ENCODE measurements around the gene CACFD1. TPM values are rescaled to one million over a fixed set of nuclear protein-coding genes. Genes with fewer than 3 reads are reported as not detected.

Gene CACFD1
- total RNA-seq, 4 donors from 2014 or later: 13.2 to 68.5 (median 54.4) TPM

GRCh38 chr9:133505901-133506652 is 46.3 kb downstream of the CACFD1 start:
- H3K36me3 ChIP-seq: no peaks in the 10 kb centered on the region
- H3K4me1 ChIP-seq: peaks cover 0 to 13% (median 5%) of the 10 kb centered on the region in 4 donors
- peak overlapping the region in 3 of 4 donors; percentile 22 to 38 (median 27) for H3K27ac ChIP-seq
- TF ChIP-seq CTCF (IDR thresholded peaks at IDR 0.05) (no peak), POLR2A (IDR thresholded peaks at IDR 0.05) (no peak)
- DNase-seq: no peak
- H3K4me3 ChIP-seq: no peak overlapping the region
- peaks cover 0 to 5% (median 0%) of the 10 kb centered on the region in 4 donors for H3K9me3 ChIP-seq
- H3K27me3 ChIP-seq: no peaks in the 10 kb centered on the region

DNA sequence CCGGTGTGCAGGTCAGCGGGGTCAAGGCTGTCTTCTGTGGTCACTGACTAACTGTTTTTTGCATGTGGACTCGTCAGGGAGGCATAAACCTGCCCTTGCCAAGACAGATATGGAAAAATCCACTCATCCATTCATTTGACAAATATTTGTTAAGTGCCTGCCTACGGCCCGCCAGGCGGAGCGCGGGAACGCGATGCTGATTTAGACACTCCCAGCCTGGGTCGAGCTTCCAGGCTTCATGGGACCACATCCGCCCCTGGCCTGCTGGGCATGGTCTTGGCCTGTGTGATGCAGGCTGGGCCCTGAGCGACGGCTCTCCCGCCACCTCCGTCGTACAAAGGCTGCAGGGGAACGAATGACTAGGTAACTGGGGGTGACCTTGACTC is 46.9 kb downstream of the CACFD1 start:
- Histone ChIP-seq H3K36me3 (no peaks in the 10 kb centered on the region), H3K27ac (peak overlapping the region in 3 of 4 donors; percentile 21 to 38 (median 22)), H3K9me3 (peaks cover 0 to 2% (median 0%) of the 10 kb centered on the region in 4 donors), H3K4me1 (peaks cover 0 to 13% (median 5%) of the 10 kb centered on the region in 4 donors), H3K27me3 (no peaks in the 10 kb centered on the region), H3K4me3 (no peak overlapping the region)
- no peak for DNase-seq
- TF ChIP-seq CTCF (IDR thresholded peaks at IDR 0.05) (no peak), POLR2A (IDR thresholded peaks at IDR 0.05) (no peak)

DNA sequence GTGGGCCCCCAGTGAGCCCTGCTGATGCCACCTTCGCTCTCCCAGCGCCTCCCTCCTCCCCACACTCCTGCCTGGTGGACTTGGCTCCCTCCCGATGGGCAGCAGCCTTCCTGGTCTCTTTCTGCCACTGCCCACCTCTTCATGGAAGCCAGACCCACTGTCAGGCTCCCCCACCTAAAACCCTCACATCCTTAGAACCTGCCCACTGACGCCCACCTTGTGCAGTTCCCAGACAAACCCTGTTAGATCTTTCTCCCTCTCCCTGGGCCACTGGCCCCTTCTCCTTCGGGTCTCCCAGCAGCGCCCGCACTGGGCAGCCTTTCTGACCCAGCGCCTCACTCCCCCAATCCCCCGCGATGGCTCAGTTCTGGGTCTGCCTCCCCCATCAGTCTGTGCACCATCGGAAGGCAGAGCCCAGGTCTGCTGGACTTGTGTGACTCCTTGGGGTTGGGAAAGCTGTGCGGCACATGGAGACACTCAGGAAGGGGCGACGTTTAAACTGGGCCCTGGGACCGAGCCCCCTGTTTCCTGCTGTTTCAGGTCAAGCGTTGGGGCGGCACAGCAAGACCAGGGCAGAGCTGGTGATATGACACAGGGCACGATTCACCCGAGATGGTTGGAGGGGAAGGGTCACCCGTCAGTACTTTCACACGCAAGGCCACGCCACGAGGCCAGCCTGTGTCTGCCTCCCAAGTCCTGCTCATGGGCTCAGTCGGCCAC is 47.6 kb downstream of the CACFD1 start:
- no peaks in the 10 kb centered on the region for H3K36me3 ChIP-seq
- peaks cover 0 to 13% (median 5%) of the 10 kb centered on the region in 4 donors for H3K4me1 ChIP-seq
- H3K9me3 ChIP-seq: no peaks in the 10 kb centered on the region
- H3K27ac ChIP-seq: peak overlapping the region in 2 of 4 donors; percentile 21 to 22
- no peak overlapping the region for H3K4me3 ChIP-seq
- TF ChIP-seq POLR2A (IDR thresholded peaks at IDR 0.05) (no peak), CTCF (IDR thresholded peaks at IDR 0.05) (no peak)
- no peaks in the 10 kb centered on the region for H3K27me3 ChIP-seq
- no peak for DNase-seq

DNA sequence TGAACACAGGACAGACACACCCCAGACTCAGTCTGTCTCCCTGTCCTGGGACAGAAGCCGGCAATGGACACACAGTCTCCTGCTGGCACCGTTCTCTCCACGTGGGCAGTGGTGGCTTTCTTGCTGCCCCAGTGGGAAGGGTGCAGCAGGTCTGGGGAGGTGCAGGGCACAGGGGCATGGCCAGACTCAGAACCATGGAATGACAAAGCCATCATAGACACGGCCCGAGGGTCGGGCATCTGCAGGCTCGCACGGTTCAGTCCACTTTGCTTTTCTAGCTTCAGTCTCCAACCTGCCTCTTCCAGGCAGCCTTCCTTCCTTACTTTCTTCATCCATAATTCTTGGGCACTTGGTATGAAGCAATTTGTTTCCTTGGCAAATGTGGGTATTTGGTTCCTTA is 48.3 kb downstream of the CACFD1 start:
- Histone ChIP-seq H3K9me3 (no peaks in the 10 kb centered on the region), H3K4me3 (no peak overlapping the region), H3K36me3 (no peaks in the 10 kb centered on the region), H3K27ac (no peak overlapping the region), H3K27me3 (no peaks in the 10 kb centered on the region), H3K4me1 (peaks cover 0 to 13% (median 5%) of the 10 kb centered on the region in 4 donors)
- TF ChIP-seq POLR2A (IDR thresholded peaks at IDR 0.05): no peak
- TF ChIP-seq CTCF (IDR thresholded peaks at IDR 0.05): no peak
- no peak for DNase-seq

GRCh38 chr9:133509179-133510083 is 49.7 kb downstream of the CACFD1 start:
- Histone ChIP-seq H3K27me3 (no peaks in the 10 kb centered on the region), H3K4me1 (peaks cover 0 to 13% (median 5%) of the 10 kb centered on the region in 4 donors), H3K36me3 (no peaks in the 10 kb centered on the region), H3K27ac (peak overlapping the region in 1 of 4 donors; percentile 52), H3K4me3 (no peak overlapping the region), H3K9me3 (no peaks in the 10 kb centered on the region)
- TF ChIP-seq CTCF (IDR thresholded peaks at IDR 0.05): no peak
- no peak for TF ChIP-seq POLR2A (IDR thresholded peaks at IDR 0.05)
- peak in 2 of 3 donors; percentile 21 to 62 for DNase-seq

Data from Peyer's patch (tissue), 4 donors.